Tongue (tissue), 2 donors: ENCODE measurements around the gene MAST2. TPM values are rescaled to one million over a fixed set of nuclear protein-coding genes. Genes with fewer than 3 reads are reported as not detected.
A peak's percentile ranks its signal among the peaks of the same experiment; 100 is the strongest.
"Not testable (repeated sequence)": the region's sequence is repeated elsewhere in the genome, so short reads cannot be mapped to it uniquely, and the experiment has no call there.

ENCODE experiments used
- DNase-seq: peaks from one replicate; pipeline ENCODE4 v3.0.0-alpha.2; 2015
- total RNA-seq: library from RNA; depleted of rRNA; stranded (reverse); fragments of >200 nt; gene quantifications from one replicate; pipeline ENCODE4 v1.2.3, GENCODE V29; 2014

MAST2 gene
- total RNA-seq, 1 donor from 2014 or later: 68.1 TPM

DNA sequence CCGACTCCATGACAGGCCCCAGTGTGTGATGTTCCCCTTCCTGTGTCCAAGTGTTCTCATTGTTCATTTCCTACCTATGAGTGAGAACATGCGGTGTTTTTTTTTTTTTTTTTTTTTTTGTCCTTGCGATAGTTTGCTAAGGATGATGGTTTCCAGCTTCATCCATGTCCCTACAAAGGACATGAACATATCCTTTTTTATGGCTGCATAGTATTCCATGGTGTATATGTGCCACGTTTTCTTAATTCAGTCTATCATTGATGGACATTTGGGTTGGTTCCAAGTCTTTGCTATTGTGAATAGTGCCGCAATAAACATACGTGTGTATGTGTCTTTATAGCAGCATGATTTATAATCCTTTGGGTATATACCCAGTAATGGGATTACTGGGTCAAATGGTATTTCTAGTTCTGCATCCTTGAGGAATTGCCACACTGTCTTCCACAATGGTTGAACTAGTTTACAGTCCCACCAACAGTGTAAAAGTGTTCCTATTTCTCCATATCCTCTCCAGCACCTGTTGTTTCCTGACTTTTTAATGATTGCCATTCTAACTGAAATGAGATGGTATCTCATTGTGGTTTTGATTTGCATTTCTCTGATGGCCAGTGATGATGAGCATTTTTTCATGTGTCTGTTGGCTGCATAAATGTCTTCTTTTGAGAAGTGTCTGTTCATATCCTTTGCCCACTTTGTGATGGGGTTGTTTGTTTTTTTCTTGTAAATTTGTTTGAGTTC is 54.5 kb downstream of the MAST2 start:
- DNase-seq: not testable (repeated sequence)

DNA sequence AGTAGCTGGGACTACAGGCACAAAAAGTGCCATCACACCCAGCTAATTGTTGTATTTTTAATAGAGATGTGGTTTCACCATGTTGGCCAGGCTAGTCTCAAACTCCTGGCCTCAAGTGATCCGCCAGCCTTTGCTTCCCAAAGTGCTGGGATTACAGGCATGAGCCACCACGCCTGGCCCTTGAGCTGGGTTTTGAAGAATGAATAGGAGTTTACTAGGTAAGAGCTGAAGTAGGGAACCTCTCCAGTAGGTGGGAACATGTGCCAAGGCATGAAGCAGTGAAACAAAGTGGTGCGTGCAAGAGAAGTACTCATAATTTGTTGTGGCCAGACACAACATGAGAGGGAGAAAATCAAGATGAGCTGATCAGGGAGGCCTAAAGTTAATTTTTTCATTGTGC is 55.8 kb downstream of the MAST2 start:
- DNase-seq: no peak

GRCh38 chr1:45862008-45862407 is 58.6 kb downstream of the MAST2 start:
- DNase-seq: no peak

DNA sequence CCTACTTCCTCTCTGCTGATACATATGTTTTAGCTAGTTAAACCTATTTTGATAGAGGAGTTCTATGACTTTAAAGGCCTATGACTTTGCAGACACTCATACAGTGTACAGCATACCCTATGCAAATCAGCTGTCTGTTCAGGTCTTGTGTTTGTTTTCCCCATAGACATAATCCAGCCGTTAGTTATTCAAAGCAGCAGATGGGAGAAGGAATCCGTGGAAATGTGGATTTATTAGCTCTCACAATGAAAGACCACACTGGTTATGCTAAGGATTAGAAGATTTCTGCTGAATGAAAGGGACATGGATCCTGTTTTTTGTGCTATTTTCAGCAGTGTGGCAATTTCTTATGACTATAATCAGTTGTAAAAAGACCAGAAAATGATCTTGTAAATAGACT is 59.8 kb downstream of the MAST2 start:
- peak; percentile 89 for DNase-seq

- DNase-seq: peak; percentile 53
Observed at GRCh38 chr1:45864167-45865106, 61.0 kb downstream of the MAST2 start.

DNA sequence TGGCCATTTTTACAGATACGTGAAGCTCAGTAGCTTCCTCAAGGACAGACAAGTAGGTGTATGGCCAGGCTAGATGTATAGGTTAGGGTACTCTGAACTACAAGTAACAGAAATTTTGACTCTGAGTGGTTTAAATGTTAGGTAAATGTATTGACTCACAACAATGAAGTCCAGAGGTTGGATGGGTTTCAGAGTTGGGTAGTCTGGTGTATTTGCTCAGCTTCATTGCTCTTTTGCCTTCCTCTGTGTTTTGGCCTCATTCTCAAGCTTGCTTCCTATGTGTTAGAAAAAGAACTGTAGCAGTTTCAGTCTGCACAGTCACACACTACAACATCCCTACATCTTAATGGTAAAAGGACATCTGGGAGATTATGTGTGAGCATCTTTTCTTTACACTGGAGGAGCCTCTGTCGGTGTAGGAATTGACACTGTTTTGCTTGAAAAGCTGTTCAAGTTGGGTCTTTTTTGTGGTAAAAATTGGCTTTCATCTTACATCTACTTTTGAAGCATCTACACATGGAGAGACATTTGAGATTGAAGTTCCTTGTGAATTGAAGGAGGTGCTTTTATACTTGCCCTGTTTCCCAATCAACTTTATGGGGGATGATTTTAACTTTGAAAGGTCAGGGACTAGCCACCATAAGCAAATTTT is 64.4 kb downstream of the MAST2 start:
- DNase-seq: no peak

GRCh38 chr1:45868861-45869260 is 65.4 kb downstream of the MAST2 start:
- no peak for DNase-seq

GRCh38 chr1:45870500-45870899 is 67.1 kb downstream of the MAST2 start:
- no peak for DNase-seq

DNA sequence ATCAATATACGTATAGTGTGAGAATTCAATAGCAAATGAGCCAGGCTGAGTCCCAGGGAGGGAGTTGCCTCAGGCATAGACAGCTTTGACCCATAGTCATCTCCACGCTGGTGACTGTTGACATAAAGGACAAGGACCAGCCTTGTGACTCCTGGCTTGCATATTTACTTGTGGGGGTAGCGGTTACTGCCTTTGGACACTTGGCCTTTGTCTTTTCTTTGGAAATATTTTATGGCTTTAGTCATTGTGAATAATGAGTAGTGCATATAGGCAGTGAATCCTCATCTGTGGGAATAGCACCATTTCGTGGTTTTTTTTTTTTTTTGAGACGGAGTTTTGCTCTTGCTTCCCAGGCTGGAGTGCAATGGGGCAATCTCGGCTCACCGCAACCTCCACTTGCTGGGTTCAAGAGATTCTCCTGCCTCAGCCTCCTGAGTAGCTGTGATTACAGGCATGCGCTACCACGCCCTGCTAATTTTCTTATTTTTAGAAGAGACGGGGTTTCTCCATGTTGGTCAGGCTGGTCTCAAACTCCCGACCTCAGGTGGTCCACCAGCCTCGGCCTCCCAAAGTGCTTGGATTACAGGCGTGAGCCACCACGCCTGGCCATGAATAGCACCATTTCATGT is 68.9 kb downstream of the MAST2 start:
- DNase-seq: not testable (repeated sequence)

DNA sequence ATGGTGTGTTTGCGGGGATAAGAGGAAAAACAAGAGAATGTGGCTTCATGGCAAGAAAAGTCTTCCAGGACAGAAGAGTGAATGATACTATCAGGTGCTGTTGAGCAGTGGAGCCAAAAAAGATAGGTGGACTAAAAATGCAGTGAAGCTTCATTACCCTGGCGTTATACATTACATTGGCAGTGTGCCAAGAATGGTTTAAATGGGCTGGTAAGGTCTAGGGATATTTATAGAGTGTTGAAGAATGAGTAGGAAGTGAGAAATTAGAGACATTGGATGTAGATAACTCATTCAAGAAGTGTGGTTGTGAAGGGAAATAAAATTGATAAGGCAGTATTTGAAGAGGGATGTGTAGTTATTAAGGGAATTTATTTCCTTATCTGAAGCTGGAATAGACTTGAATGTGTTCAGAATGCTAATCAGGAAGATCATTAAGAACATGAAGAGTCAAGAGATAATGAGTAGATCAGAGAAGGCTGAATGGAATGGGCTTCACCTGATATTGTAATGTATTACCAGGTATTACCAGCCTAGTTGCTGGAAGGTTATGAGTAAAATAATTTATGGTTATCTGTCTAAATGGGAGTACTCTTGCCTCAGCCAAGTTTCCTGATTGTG is 72.7 kb downstream of the MAST2 start:
- no peak for DNase-seq

GRCh38 chr1:45877264-45877663 is 73.9 kb downstream of the MAST2 start:
- no peak for DNase-seq

DNA sequence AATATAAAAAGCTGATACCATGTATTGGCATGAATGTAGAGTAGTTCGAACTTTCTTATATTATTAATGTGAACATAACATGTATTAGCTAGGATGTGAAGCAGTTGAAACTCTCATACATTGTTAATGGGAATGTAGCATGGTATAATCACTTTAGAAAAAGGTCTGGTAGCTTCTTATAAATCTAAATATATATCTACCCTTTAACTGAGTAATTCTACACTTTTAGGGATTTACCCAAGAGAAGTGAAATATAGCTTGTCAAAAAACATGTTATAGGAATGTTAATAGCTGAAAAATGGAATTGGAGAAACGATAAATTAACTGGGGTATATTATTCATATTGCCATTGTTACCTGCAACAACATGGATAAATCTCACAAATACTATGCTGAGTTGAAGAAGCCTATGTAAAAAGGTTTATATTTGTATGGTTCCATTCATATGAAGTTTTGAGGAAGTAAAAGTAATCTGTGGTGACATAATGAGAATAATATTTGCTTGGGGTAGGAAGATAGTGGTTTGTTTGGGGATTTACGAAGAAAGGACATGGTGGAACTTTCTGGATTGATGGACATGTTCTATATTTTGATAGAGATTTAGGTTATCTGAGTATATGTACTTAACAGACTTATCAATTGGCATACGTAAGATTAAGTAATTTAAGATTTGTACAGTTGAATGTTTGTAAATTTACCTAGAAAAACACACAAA is 76.6 kb downstream of the MAST2 start:
- DNase-seq: no peak

- DNase-seq: no peak
Observed at GRCh38 chr1:45880930-45881329, 77.5 kb downstream of the MAST2 start.

DNA sequence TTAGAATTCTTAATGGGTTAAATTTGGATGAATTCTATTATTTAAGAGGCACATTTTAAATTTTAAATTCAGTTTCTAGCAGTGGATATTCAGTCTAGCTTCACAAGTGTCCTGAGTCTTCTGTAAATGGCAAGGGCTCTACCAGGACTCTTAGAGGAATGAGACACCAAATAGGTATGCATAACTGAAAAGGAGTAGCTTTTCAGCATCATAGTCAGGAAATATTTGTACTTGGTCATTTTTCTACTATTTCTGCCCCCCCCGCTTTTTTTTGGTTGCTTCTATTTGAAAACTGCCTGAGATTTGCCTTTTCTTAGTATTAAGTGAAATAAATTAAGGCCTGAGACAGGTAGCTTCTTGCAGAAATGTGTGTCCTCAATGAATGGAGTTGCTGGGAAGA is 80.2 kb downstream of the MAST2 start:
- DNase-seq: no peak

GRCh38 chr1:45884700-45885099 is 81.3 kb downstream of the MAST2 start:
- DNase-seq: no peak

DNA sequence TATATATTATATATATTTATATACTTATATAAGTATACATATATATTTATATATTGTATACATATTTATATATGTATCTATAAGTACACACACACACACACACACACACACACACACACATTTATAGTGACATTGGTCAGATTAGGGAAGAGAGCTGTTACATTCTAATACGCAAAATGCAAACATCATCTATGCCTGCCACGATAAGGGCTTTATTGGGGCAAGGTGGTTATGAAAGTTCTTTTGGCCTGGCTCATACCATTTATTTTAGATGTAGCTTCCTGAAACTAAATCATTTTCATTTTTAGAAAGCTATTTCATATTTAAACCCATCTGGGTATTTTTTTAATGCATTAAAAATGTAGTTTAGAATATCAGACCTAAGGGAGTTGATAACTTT is 82.8 kb downstream of the MAST2 start:
- DNase-seq: no peak

DNA sequence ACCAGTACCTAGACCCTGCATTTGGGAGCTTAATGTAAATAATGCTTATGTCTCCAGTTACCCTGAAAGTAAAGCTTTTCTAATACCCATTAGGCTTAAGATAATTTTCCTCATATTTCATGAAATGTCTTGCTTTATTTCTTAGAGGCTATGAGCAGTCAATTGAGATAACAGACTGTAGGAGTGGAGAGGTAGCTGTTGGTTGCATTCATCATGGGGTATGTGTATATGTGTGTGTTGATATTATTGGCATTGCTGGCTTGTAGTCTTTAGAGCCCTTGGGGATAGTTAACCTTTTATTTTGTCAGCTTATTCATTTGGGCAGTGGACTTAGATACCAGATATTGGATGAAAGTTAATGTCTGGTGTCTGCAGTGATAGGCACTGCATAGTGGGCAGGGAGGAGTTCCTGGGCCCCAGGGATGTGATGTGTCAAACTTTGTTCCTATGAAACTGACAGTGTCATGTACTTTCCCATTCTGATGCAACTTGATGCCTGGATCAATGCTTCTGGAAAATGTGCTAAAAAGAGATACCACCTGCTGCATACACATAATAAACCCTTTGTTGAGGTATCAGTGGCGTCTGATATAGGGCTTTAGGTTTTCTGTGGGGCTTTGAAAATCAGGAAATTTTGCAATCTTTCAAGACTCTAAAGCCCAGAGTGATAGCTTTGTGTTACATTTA is 83.9 kb downstream of the MAST2 start:
- DNase-seq: peak; percentile 39

- no peak for DNase-seq
Observed at GRCh38 chr1:45890078-45890477, 86.7 kb downstream of the MAST2 start.

DNA sequence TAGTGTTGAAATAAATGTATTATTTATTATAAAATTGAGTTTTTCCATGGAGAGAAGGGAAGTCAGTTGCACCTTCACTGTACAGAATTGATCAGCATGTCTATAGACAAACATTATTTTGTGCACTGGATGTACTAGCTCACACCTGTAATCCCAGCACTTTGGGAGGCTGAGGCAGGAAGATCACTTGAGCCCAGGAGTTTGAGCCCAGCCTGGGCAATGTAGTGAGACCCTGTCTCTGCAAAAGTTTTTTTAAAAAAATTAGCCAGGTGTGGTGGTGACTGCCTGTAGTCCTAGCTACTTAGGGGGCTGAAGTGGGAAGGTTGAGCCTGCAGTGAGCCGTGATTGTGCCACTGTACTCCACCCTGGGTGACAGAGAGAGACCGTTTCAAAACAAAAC is 87.7 kb downstream of the MAST2 start:
- no peak for DNase-seq

DNA sequence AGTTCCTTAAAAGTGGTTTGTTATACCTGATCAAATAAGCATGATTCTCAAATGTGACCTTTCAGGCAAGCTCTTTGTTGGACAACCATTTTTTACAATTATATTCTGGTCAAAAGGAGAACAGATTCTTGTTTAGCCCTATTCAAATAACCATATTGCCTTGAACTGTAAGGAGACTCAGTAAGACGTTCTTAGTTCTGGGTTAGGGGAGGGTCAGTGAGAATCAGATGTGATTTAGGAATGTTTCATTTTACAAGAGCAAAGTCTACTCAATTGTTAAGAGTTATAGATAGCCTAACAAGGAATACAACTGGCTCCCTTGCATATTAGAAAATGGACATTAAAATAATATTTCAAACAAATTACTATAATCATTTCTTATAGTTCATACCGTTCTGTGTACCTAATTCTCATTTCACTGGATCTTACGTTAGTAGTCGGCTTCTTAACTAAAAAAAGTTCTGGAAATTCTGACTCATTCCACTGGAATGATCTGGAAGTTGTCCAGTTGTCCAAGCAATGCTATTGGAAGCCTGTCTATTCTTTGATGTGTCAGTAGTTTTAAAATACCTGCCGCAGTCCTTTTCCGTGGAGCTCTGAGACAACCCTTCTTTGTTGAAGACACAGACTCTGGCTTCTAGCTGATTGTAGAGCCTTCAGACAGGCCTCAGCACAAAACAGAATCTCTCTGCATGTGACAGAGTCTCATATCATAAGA is 88.8 kb downstream of the MAST2 start:
- peak; percentile 68 for DNase-seq
